Sigmoid colon (tissue), 7 donors: Measurements from ENCODE around the gene ZBTB21. TPM values are rescaled to one million over a fixed set of nuclear protein-coding genes. Genes with fewer than 3 reads are reported as not detected.

Experiments
- DNase-seq: peaks from one replicate; pipeline ENCODE4 v3.0.0-alpha.2; 2019
- H3K27ac ChIP-seq, 4 donors: fragments of 200-600 bp; sonication (generic); one replicate each; pipeline ENCODE4 v1.5.1; 2016 to 2019; ENCODE audit warnings: mild to moderate bottlenecking in 1 of 4
- H3K27me3 ChIP-seq, 3 donors: fragments of 200-600 bp; sonication (generic); one replicate each; pipeline ENCODE4 v1.5.1; 2019; ENCODE audit warnings: mild to moderate bottlenecking in 1 of 3
- H3K36me3 ChIP-seq, 4 donors: fragments of 200-600 bp; sonication (generic); one replicate each; pipeline ENCODE4 v1.5.1; 2016 to 2019
- H3K4me1 ChIP-seq, 4 donors: fragments of 200-600 bp; sonication (generic); one replicate each; pipeline ENCODE4 v1.5.1; 2017 to 2019
- H3K4me3 ChIP-seq, 4 donors: fragments of 200-600 bp; sonication (generic); one replicate each; pipeline ENCODE4 v1.5.1; 2017 to 2019; ENCODE audit warnings: mild to moderate bottlenecking in 2 of 4, moderate library complexity in 1 of 4
- H3K9me3 ChIP-seq, 4 donors: fragments of 200-600 bp in 3 of 4; sonication (generic) in 3 of 4; one replicate each; pipeline versions ENCODE4 v1.5.1 to v1.6.1; 2013 to 2019
- EP300 ChIP-seq, 4 donors: sonication (generic); formaldehyde crosslinking; IDR thresholded peaks; one replicate each; pipeline ENCODE4 v1.6.1; 2017; ENCODE audit warnings: antibody characterized with exemption in 4 of 4
- POLR2A ChIP-seq, 2 donors: fragments of 450-650 bp; IDR thresholded peaks; one replicate each; pipeline ENCODE4 v1.6.1; 2016; ENCODE audit warnings: antibody characterized with exemption in 2 of 2, mild to moderate bottlenecking in 2 of 2, moderate library complexity in 2 of 2
- POLR2AphosphoS5 ChIP-seq, 4 donors: sonication (generic); formaldehyde crosslinking; IDR thresholded peaks; one replicate each; pipeline ENCODE4 v1.6.1; 2017; ENCODE audit warnings: antibody characterized with exemption in 4 of 4
- WGBS, 2 donors: extraction: QIAGEN DNeasy Blood & Tissue Kit; methylation state at CpG; one replicate each; pipeline ENCODE4 v1.1.7; 2013; 5-methylcytosine and 5-hydroxymethylcytosine counted together
- intact Hi-C: fragments of 100-400 bp; cut with DNase I; formaldehyde crosslinking; loops from one replicate; pipeline ENCODE4 v1.15.1; 2023
- polyA plus RNA-seq, 3 donors: library from polyadenylated mRNA; stranded (reverse); fragments of 200-250 nt; gene quantifications; one replicate each; pipeline ENCODE4 v1.2.3, GENCODE V29; 2013
- total RNA-seq, 4 donors: library from RNA; depleted of rRNA; stranded (reverse); fragments of >200 nt; gene quantifications; one replicate each; pipeline ENCODE4 v1.1.0, GENCODE V29; 2016
- TF ChIP-seq, protein P1 (sequence below), 4 experiments: fragments of 450-650 bp in 3 of 4; fragments of 200-600 bp in 1 of 4; IDR thresholded peaks; one replicate each; pipeline ENCODE4 v1.5.1; 2016 to 2019; ENCODE audit warnings: antibody characterized with exemption in 4 of 4, mild to moderate bottlenecking in 3 of 4, moderate library complexity in 2 of 4
- donor health status: healthy with polysubstance abuse.
- donor health status: Bipolar disorder and iron deficiency.
- donor health status: healthy.

ZBTB21 gene
- total and polyA plus RNA-seq, 7 donors: 1.8 to 14.7 (median 6.9) TPM

DNA sequence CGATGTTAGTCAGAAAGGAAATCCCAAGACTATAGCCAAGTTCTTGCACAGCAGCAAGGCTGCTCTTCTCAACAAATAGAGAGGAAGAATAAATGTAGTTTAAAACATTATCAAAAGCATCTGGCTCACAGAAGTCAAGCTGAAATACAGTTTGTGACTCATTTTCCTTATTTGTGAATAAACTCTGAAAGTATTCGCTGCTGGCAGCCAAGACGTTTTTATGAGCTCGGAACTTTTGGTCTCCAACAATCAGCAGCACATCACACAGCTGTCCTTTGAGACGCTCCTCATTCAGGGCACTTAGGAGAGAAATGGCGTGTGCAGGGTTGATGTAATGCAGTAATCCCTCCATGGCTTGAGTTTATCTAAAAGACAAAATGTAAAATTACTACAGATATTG, 16.4 kb downstream of the ZBTB21 start:
- peak overlapping the region in 3 of 4 donors; percentile 6 to 57 (median 21) for H3K27ac ChIP-seq
- H3K4me3 ChIP-seq: no peak overlapping the region
- no peaks in the 10 kb centered on the region for H3K9me3 ChIP-seq
- H3K27me3 ChIP-seq: no peaks in the 10 kb centered on the region
- intact Hi-C loops: no loop called here
- H3K4me1 ChIP-seq: peaks cover 0 to 15% (median 14%) of the 10 kb centered on the region in 4 donors
- peak; percentile 76 for DNase-seq
- H3K36me3 ChIP-seq: peaks cover 4 to 35% (median 11%) of the 10 kb centered on the region in 4 donors
- WGBS, 2 donors: 77 to 87% methylated on average over 6 of the region's 6 CpGs
- TF ChIP-seq POLR2A (IDR thresholded peaks at IDR 0.05) (no peak), POLR2AphosphoS5 (IDR thresholded peaks at IDR 0.05) (peak in 2 of 4 donors; percentile 21 to 29), EP300 (IDR thresholded peaks at IDR 0.05) (no peak)
- TF ChIP-seq, protein P1, sequence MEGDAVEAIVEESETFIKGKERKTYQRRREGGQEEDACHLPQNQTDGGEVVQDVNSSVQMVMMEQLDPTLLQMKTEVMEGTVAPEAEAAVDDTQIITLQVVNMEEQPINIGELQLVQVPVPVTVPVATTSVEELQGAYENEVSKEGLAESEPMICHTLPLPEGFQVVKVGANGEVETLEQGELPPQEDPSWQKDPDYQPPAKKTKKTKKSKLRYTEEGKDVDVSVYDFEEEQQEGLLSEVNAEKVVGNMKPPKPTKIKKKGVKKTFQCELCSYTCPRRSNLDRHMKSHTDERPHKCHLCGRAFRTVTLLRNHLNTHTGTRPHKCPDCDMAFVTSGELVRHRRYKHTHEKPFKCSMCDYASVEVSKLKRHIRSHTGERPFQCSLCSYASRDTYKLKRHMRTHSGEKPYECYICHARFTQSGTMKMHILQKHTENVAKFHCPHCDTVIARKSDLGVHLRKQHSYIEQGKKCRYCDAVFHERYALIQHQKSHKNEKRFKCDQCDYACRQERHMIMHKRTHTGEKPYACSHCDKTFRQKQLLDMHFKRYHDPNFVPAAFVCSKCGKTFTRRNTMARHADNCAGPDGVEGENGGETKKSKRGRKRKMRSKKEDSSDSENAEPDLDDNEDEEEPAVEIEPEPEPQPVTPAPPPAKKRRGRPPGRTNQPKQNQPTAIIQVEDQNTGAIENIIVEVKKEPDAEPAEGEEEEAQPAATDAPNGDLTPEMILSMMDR (IDR thresholded peaks at IDR 0.05): no peak

DNA sequence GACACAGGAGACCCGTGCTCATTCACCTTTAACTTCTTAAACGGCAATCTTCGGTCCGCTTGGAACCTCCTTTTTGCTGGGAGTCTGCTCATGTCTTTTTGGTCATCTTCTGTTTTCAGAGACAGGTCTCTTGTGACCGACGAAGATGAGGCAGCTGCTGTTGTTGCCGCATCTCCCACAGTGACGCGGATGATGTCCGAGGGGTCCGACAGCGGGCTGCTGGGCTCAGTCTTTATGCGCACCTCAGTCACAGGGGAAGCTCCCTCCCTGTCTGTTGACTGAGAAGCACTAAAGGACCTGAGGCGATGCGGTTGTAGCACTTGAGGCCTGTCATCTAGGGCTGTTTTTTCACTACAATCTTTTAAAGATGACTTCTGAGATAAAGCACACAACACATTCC, 17.6 kb downstream of the ZBTB21 start:
- peaks cover 0 to 15% (median 14%) of the 10 kb centered on the region in 4 donors for H3K4me1 ChIP-seq
- H3K4me3 ChIP-seq: no peak overlapping the region
- 98% methylated on average over 15 of the region's 15 CpGs for WGBS, 2 donors
- intact Hi-C loops: no loop called here
- H3K27ac ChIP-seq: peak overlapping the region in 1 of 4 donors; percentile 57
- peaks cover 4 to 35% (median 11%) of the 10 kb centered on the region in 4 donors for H3K36me3 ChIP-seq
- no peak for TF ChIP-seq POLR2A (IDR thresholded peaks at IDR 0.05)
- TF ChIP-seq, protein P1 (IDR thresholded peaks at IDR 0.05): no peak
- no peak for TF ChIP-seq POLR2AphosphoS5 (IDR thresholded peaks at IDR 0.05)
- TF ChIP-seq EP300 (IDR thresholded peaks at IDR 0.05): no peak
- DNase-seq: no peak
- no peaks in the 10 kb centered on the region for H3K27me3 ChIP-seq
- no peaks in the 10 kb centered on the region for H3K9me3 ChIP-seq

DNA sequence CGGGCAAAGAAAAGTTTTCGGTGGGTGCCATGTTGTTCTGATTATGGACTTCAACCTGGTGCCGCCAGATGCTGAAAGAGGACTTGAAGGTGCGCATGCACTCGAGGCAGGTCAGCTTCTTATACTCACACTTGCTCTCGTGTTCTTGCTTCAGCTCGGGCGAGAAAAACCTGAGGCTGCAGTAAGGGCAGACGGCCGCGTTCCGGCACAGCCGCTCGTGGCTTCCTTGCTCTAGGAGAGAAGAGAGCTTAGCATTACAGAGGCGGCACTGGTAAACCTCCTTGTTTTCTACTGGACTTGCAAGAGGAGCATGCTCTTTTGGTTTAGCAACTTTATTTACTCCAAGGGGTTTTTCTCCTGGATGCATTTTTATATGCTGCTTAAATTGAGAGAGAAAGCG, 18.5 kb downstream of the ZBTB21 start:
- WGBS, 2 donors: 97 to 98% methylated on average over 16 of the region's 16 CpGs
- intact Hi-C loops: no loop called here
- DNase-seq: no peak
- Histone ChIP-seq H3K9me3 (no peaks in the 10 kb centered on the region), H3K36me3 (peaks cover 4 to 35% (median 11%) of the 10 kb centered on the region in 4 donors), H3K4me1 (peaks cover 0 to 15% (median 14%) of the 10 kb centered on the region in 4 donors), H3K27ac (no peak overlapping the region), H3K27me3 (no peaks in the 10 kb centered on the region), H3K4me3 (no peak overlapping the region)
- TF ChIP-seq, protein P1 (IDR thresholded peaks at IDR 0.05): no peak
- TF ChIP-seq EP300 (IDR thresholded peaks at IDR 0.05): no peak
- TF ChIP-seq POLR2AphosphoS5 (IDR thresholded peaks at IDR 0.05): no peak
- no peak for TF ChIP-seq POLR2A (IDR thresholded peaks at IDR 0.05)

DNA sequence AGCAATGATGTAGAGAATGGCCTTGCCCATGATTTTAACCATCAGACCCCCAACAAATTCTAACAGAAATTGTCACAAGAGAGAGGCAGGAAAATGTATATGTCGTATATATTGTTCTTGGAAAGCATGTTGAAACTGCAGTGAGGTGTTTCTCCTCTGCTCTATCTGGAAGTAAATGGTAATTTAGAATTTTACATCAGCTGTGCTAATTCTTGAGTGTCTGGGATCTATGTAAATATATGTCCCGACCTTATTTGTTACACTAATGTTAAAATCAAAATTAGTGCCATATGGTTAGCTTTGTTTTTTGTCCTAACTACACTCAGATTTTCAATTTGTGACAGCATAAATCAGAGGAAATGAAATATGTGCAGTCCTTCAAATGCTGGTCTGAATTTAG, 20.5 kb downstream of the ZBTB21 start:
- Histone ChIP-seq H3K4me3 (no peak overlapping the region), H3K27me3 (no peaks in the 10 kb centered on the region), H3K9me3 (no peaks in the 10 kb centered on the region), H3K4me1 (peaks cover 0 to 15% (median 14%) of the 10 kb centered on the region in 4 donors), H3K36me3 (peaks cover 0 to 35% (median 11%) of the 10 kb centered on the region in 4 donors), H3K27ac (no peak overlapping the region)
- TF ChIP-seq EP300 (IDR thresholded peaks at IDR 0.05): no peak
- TF ChIP-seq, protein P1 (IDR thresholded peaks at IDR 0.05): no peak
- no peak for TF ChIP-seq POLR2AphosphoS5 (IDR thresholded peaks at IDR 0.05)
- no peak for TF ChIP-seq POLR2A (IDR thresholded peaks at IDR 0.05)
- no peak for DNase-seq
- intact Hi-C loops: no loop called here
- 82 to 94% methylated on average over 2 of the region's 2 CpGs for WGBS, 2 donors

DNA sequence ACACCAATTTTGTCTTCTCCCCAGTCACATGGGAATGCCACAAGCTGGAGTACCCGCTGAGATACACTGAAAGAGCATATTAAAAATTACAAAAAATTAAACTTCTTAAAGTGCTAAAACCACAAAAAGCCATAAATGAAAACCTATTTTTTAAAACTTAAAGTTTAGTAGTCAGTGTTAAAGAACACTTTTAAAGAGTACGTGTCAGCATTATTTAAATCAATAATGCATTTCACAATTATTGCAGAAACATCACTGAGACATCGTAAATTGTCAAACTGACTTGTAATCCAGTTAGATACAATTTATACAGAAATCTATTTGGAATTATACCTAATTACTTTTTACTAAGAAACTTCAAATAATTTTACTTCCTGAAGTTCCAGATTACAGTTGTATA, 22.9 kb downstream of the ZBTB21 start:
- Histone ChIP-seq H3K27me3 (no peaks in the 10 kb centered on the region), H3K36me3 (peaks cover 0 to 20% (median 6%) of the 10 kb centered on the region in 4 donors), H3K4me3 (no peak overlapping the region), H3K27ac (no peak overlapping the region), H3K4me1 (no peaks in the 10 kb centered on the region), H3K9me3 (no peaks in the 10 kb centered on the region)
- TF ChIP-seq, protein P1 (IDR thresholded peaks at IDR 0.05): no peak
- TF ChIP-seq EP300 (IDR thresholded peaks at IDR 0.05): no peak
- TF ChIP-seq POLR2A (IDR thresholded peaks at IDR 0.05): no peak
- TF ChIP-seq POLR2AphosphoS5 (IDR thresholded peaks at IDR 0.05): no peak
- DNase-seq: no peak
- WGBS, 2 donors: 96 to 97% methylated on average over 3 of the region's 3 CpGs
- intact Hi-C loops: no loop called here
